SJCRH30 (cell line): ENCODE measurements around the gene GJA9. TPM values are rescaled to one million over a fixed set of nuclear protein-coding genes. Genes with fewer than 3 reads are reported as not detected.

Experiments
- DNase-seq, 2 experiments: peaks; one replicate each; pipeline ENCODE4 v3.0.0-alpha.2; 2015 to 2020
- H3K27ac ChIP-seq: fragments of 250-450 bp; sonication (Bioruptor Pico); 2 replicates; pipeline ENCODE4 v1.5.1; 2020; ENCODE audit warnings: mild to moderate bottlenecking, moderate library complexity
- H3K27me3 ChIP-seq: fragments of 250-450 bp; sonication (Bioruptor Pico); 2 replicates; pipeline ENCODE4 v1.5.1; 2020; ENCODE audit warnings: mild to moderate bottlenecking, moderate library complexity
- H3K36me3 ChIP-seq: fragments of 250-450 bp; sonication (Bioruptor Pico); 2 replicates; pipeline ENCODE4 v1.5.1; 2020; ENCODE audit warnings: mild to moderate bottlenecking, moderate library complexity
- H3K4me1 ChIP-seq: fragments of 250-450 bp; sonication (Bioruptor Pico); 2 replicates; pipeline ENCODE4 v1.5.1; 2020; ENCODE audit warnings: mild to moderate bottlenecking, moderate library complexity
- H3K4me3 ChIP-seq: fragments of 250-450 bp; sonication (Bioruptor Pico); 2 replicates; pipeline ENCODE4 v1.5.1; 2020; ENCODE audit warnings: mild to moderate bottlenecking, moderate library complexity
- H3K9me3 ChIP-seq: fragments of 250-450 bp; sonication (Bioruptor Pico); replicated peaks from 2 replicates; pipeline ENCODE4 v1.5.1; 2020; ENCODE audit warnings: mild to moderate bottlenecking, moderate library complexity
- total RNA-seq: library from RNA; depleted of rRNA; stranded (reverse); fragments of >200 nt; shearing (Covaris generic); gene quantifications from 2 replicates; pipeline ENCODE4 v1.2.3, GENCODE V29; 2014; rRNA removed

The GJA9 gene
- total RNA-seq, 1 experiment from 2014 or later = not detected

DNA sequence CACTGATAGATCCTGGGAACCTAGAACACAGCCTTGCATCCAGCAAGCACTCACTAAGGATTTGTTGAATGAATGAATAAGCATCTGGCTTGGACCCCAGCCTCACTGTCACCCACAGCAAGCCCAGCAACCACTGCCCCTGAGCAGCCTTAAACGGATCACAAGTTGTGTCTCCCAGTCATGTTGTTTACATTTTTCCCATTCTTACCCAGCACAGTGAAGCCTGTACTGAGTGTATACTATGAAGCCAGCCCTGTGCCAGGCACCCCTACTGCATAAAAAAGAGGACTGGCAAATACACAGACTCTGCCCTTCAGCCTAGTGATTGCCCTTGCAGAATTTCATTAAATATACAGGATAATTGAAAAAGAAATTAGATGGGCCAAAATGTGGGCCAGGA is 52.0 kb downstream of the GJA9 start:
- DNase-seq = no peak
- Histone ChIP-seq H3K27ac (no peak overlapping the region), H3K4me3 (no peak overlapping the region), H3K36me3 (no peaks in the 10 kb centered on the region), H3K4me1 (peaks cover 14% of the 10 kb centered on the region), H3K27me3 (no peaks in the 10 kb centered on the region), H3K9me3 (no peaks in the 10 kb centered on the region)

DNA sequence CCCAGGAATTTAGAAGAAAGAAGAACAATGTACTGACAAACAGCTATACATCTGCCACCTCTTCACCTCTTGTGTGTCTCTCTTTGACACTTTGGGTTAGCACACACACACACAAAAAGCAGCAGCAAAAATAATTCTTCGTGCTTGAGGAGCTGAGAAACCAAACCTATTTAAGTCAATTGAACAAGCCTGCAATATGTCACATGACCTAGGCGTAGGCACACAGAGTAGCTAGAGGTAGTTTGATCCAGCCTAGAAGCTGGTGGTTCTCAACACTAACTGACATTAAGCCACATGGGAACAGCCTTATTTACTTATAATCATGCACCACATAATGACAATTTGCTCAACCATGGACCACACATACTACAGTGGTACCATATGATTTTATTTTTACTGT is 54.1 kb downstream of the GJA9 start:
- Histone ChIP-seq H3K27ac (no peak overlapping the region), H3K36me3 (no peaks in the 10 kb centered on the region), H3K27me3 (no peaks in the 10 kb centered on the region), H3K4me3 (no peak overlapping the region), H3K9me3 (no peaks in the 10 kb centered on the region), H3K4me1 (peaks cover 5% of the 10 kb centered on the region; the same call in 1 of the 2 replicates)
- DNase-seq = no peak

DNA sequence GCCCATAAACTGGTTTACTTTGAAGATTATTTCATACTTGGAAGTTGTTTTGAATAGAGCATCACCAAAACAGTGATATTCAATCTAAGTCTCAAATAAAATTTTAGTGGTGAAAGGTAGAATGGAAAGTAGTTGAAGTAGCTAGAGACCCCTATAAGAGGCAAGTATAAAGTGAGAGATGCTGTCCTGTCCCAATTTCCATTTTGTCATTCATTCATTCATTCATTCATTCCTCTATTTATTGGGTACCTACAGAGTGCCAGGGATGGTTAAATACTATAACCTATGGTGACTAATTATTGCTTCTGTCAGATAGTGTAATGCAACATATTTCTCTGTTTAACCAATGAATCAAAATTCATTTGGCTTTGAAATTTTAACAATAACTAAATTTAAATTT is 54.5 kb downstream of the GJA9 start:
- H3K4me1 ChIP-seq = peaks cover 3% of the 10 kb centered on the region; the same call in 1 of the 2 replicates
- no peak for DNase-seq
- H3K27ac ChIP-seq = no peak overlapping the region
- no peaks in the 10 kb centered on the region for H3K36me3 ChIP-seq
- H3K27me3 ChIP-seq = no peaks in the 10 kb centered on the region
- H3K4me3 ChIP-seq = no peak overlapping the region
- H3K9me3 ChIP-seq = no peaks in the 10 kb centered on the region

DNA sequence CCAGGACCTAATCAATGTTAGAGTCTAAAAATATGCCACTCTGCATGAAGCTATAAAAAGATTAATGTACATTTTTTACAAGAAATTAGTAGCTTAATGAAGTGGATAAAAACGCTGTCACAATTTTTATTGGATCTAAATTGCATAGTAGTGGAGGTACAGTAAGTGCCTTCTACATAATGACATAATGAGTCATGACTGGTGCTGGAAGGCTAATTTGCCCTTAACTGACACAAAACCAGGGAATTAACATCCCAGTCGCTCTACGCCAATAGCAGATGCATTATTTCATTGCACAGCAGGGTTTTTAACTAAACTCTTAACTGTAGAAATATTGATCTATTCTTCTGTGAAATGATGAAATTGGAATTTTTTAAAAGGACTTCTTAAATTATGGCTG is 55.1 kb downstream of the GJA9 start:
- no peaks in the 10 kb centered on the region for H3K27me3 ChIP-seq
- H3K4me3 ChIP-seq = no peak overlapping the region
- H3K9me3 ChIP-seq = no peaks in the 10 kb centered on the region
- no peaks in the 10 kb centered on the region for H3K4me1 ChIP-seq
- no peaks in the 10 kb centered on the region for H3K36me3 ChIP-seq
- H3K27ac ChIP-seq = no peak overlapping the region
- DNase-seq = no peak

Other genes with a start within 250 kb of the GJA9 start
- 11.9 and 13.6 TPM in 2 replicates for gene RRAGC, start 21.8 kb downstream of the GJA9 start, total RNA-seq
- gene MYCBP, start 8.2 kb downstream of the GJA9 start, total RNA-seq = 41.1 and 41.2 TPM in 2 replicates
- gene RHBDL2, start 60.2 kb upstream of the GJA9 start, total RNA-seq = 0.10 TPM in 1 of 2 replicates, not detected in the other
- 108 and 110 TPM in 2 replicates for gene AKIRIN1, start 109.7 kb upstream of the GJA9 start, total RNA-seq
- gene NDUFS5, start 144.8 kb upstream of the GJA9 start, total RNA-seq = 696 and 701 TPM in 2 replicates